Liver (tissue), 10 donors: Measurements from ENCODE around the gene BTN2A1. TPM values are rescaled to one million over a fixed set of nuclear protein-coding genes. Genes with fewer than 3 reads are reported as not detected.

Experiments
- DNase-seq: peaks from one replicate; pipeline ENCODE4 v3.0.0-alpha.2; 2017; ENCODE audit warnings: low spot score
- H3K27ac ChIP-seq, 2 donors: one replicate each; pipeline ENCODE4 v1.7.0; 2013; ENCODE audit warnings: inconsistent platforms in 2 of 2, low read length in 2 of 2, control low read depth in 1 of 2, low read depth in 1 of 2, mild to moderate bottlenecking in 1 of 2
- H3K27me3 ChIP-seq, 4 donors: one replicate each; pipeline versions ENCODE4 v1.6.1 to v1.7.0; 2013; ENCODE audit warnings: low read length in 3 of 4, inconsistent platforms in 1 of 4, mild to moderate bottlenecking in 1 of 4, moderate library complexity in 1 of 4; ENCODE audit not compliant: control insufficient read depth in 4 of 4, insufficient read depth in 4 of 4
- H3K36me3 ChIP-seq, 4 donors: one replicate each; pipeline versions ENCODE4 v1.6.1 to v1.7.0; 2013; ENCODE audit warnings: low read length in 3 of 4, mild to moderate bottlenecking in 3 of 4, low read depth in 1 of 4, moderate library complexity in 1 of 4; ENCODE audit not compliant: control insufficient read depth in 4 of 4, insufficient read depth in 3 of 4
- H3K4me1 ChIP-seq, 4 donors: one replicate each; pipeline versions ENCODE4 v1.6.1 to v1.7.0; 2013; ENCODE audit warnings: low read length in 3 of 4, mild to moderate bottlenecking in 3 of 4, moderate library complexity in 1 of 4; ENCODE audit not compliant: control insufficient read depth in 4 of 4, insufficient read depth in 4 of 4
- H3K4me3 ChIP-seq, 3 donors: one replicate each; pipeline versions ENCODE4 v1.6.1 to v1.7.0; 2013; ENCODE audit warnings: low read length in 3 of 3, control low read depth in 1 of 3, low read depth in 1 of 3, mild to moderate bottlenecking in 1 of 3
- H3K9ac ChIP-seq, 2 donors: one replicate each; pipeline ENCODE4 v1.7.0; 2013; ENCODE audit warnings: low read length in 2 of 2, mild to moderate bottlenecking in 2 of 2, moderate library complexity in 2 of 2, control low read depth in 1 of 2, low read depth in 1 of 2
- H3K9me3 ChIP-seq, 4 donors: one replicate each; pipeline versions ENCODE4 v1.6.1 to v1.7.0; 2013; ENCODE audit warnings: low read length in 3 of 4; ENCODE audit not compliant: control insufficient read depth in 4 of 4
- EGR1 ChIP-seq, 2 donors: IDR thresholded peaks; 2 replicates each; pipeline ENCODE4 v1.6.1; 2016 to 2018; ENCODE audit warnings: antibody characterized with exemption in 2 of 2, low read depth in 2 of 2
- FOXA2 ChIP-seq: IDR thresholded peaks from 2 replicates; pipeline ENCODE4 v1.6.1; 2016; ENCODE audit warnings: antibody characterized with exemption
- NR2F2 ChIP-seq: IDR thresholded peaks from 2 replicates; pipeline ENCODE4 v1.6.1; 2016; ENCODE audit warnings: antibody characterized with exemption
- RXRA ChIP-seq, 2 donors: IDR thresholded peaks; 2 replicates each; pipeline ENCODE4 v1.6.1; 2017 to 2018; ENCODE audit warnings: antibody characterized with exemption in 2 of 2, mild to moderate bottlenecking in 1 of 2
- SP1 ChIP-seq: IDR thresholded peaks from 2 replicates; pipeline ENCODE4 v1.6.1; 2018; ENCODE audit warnings: antibody characterized with exemption, mild to moderate bottlenecking
- YY1 ChIP-seq: IDR thresholded peaks from 2 replicates; pipeline ENCODE4 v1.6.1; 2016; ENCODE audit warnings: antibody characterized with exemption, mild to moderate bottlenecking
- WGBS: extraction: QIAGEN DNeasy Blood & Tissue Kit; methylation state at CpG from one replicate; pipeline ENCODE4 v1.1.7; 2013; 5-methylcytosine and 5-hydroxymethylcytosine counted together
- polyA plus RNA-seq, 2 donors: library from polyadenylated mRNA; stranded (reverse) in 1 of 2; unstranded in 1 of 2; fragments of 200-250 nt in 1 of 2; fragments of >200 nt in 1 of 2; fragmentation: Nextera tagmentation in 1 of 2; extraction: Ambion mirVana in 1 of 2; gene quantifications; one replicate each; pipeline versions ENCODE4 v1.2.1 to v1.2.3, GENCODE V29; 2013 to 2015
- small RNA-seq: library from RNA; depleted of rRNA; stranded (forward); fragments of <200 nt; gene quantifications from one replicate; pipeline ENCODE3, GENCODE V24; 2014
- total RNA-seq, 2 donors: library from RNA; depleted of rRNA; stranded (reverse); fragments of >200 nt; gene quantifications; one replicate each; pipeline ENCODE4 v1.2.3, GENCODE V29; 2014
- TF ChIP-seq, protein P1 (sequence below): fragments of 150-350 bp; IDR thresholded peaks from 2 replicates; pipeline ENCODE4 v1.5.1; 2017; ENCODE audit warnings: improper control_type of control experiment, low read depth, low read length; ENCODE audit not compliant: missing input control
- TF ChIP-seq, protein P2 (sequence below): IDR thresholded peaks from 2 replicates; pipeline ENCODE4 v1.6.1; 2016; ENCODE audit warnings: antibody characterized with exemption
- donor health status: healthy.
- donor health status: healthy.
- donor health status: healthy.
- donor health status: healthy.
- donor health status: healthy.

Gene BTN2A1
- total and polyA plus RNA-seq, 4 donors: 2.7 to 5.9 (median 5.2) TPM

DNA sequence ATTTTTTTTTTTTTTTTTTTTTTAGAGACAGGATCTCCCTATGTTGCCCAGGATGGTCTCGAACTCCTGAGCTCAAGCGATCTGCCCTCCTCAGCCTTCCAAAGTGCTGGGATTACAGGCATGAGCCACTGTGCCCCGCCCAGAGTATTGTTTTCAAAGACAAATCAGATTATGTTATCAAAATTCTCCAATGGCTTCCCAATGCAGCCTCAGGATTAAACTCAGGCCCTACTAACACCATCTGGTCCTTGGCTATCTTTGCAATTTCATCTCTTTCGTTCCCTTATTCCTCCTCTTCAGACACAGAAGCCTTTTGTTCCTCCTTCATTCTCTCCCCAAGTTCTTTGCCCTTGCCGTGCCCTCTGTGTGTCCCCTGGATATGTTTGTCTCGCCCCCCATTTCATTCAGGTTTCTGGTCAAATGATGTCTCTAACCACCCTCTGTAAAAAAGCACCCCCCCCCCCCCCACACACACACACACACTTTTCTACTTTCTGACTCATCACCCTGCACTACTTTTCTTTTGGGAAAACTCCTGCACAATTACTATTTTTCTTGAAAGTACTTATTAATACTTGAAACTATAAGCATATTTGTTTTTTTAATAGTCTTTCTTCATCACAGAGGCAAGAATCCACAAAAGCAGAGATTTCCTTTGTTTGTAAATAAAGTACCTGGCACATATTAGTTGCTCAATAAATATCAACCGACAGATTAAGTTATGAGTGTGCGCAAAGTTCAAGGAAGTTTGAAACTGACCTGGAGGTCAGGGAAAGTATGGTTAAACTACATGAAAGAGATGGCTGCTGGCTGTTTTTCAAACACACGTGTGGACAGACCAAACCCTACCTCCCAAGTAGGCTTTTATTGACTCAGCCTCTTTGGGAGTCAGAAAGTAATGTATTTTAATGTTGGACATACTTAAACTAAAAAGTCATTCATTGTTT lies 59.0 kb downstream of the BTN2A1 start:
- no peak overlapping the region for H3K9ac ChIP-seq
- DNase-seq: no peak
- no peak overlapping the region for H3K4me3 ChIP-seq
- H3K27me3 ChIP-seq: no peaks in the 10 kb centered on the region
- no peaks in the 10 kb centered on the region for H3K36me3 ChIP-seq
- H3K9me3 ChIP-seq: no peaks in the 10 kb centered on the region
- TF ChIP-seq SP1 (no peak), FOXA2 (no peak), RXRA (IDR thresholded peaks at IDR 0.05) (no peak), NR2F2 (no peak), EGR1 (IDR thresholded peaks at IDR 0.05; ENCODE audit: low read depth in 2 of 2) (no peak), YY1 (no peak)
- TF ChIP-seq, protein P1, sequence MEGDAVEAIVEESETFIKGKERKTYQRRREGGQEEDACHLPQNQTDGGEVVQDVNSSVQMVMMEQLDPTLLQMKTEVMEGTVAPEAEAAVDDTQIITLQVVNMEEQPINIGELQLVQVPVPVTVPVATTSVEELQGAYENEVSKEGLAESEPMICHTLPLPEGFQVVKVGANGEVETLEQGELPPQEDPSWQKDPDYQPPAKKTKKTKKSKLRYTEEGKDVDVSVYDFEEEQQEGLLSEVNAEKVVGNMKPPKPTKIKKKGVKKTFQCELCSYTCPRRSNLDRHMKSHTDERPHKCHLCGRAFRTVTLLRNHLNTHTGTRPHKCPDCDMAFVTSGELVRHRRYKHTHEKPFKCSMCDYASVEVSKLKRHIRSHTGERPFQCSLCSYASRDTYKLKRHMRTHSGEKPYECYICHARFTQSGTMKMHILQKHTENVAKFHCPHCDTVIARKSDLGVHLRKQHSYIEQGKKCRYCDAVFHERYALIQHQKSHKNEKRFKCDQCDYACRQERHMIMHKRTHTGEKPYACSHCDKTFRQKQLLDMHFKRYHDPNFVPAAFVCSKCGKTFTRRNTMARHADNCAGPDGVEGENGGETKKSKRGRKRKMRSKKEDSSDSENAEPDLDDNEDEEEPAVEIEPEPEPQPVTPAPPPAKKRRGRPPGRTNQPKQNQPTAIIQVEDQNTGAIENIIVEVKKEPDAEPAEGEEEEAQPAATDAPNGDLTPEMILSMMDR: no peak
- TF ChIP-seq, protein P2, sequence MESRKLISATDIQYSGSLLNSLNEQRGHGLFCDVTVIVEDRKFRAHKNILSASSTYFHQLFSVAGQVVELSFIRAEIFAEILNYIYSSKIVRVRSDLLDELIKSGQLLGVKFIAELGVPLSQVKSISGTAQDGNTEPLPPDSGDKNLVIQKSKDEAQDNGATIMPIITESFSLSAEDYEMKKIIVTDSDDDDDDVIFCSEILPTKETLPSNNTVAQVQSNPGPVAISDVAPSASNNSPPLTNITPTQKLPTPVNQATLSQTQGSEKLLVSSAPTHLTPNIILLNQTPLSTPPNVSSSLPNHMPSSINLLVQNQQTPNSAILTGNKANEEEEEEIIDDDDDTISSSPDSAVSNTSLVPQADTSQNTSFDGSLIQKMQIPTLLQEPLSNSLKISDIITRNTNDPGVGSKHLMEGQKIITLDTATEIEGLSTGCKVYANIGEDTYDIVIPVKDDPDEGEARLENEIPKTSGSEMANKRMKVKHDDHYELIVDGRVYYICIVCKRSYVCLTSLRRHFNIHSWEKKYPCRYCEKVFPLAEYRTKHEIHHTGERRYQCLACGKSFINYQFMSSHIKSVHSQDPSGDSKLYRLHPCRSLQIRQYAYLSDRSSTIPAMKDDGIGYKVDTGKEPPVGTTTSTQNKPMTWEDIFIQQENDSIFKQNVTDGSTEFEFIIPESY: no peak
- 71% methylated on average over 9 of the region's 9 CpGs for WGBS
- H3K4me1 ChIP-seq: peaks cover 0 to 6% (median 1%) of the 10 kb centered on the region in 4 donors
- no peak overlapping the region for H3K27ac ChIP-seq

Small RNA genes within 50 kb of the gene (small RNA-seq; reads per million reads assigned to genes)
- not detected for gene RNU6-502P

Other genes starting within 250 kb of the BTN2A1 start
- 10 to 100 TPM in 1 of 2 donors, 1 to 10 TPM in 1; 7.4 to 13.7 TPM for gene BTN3A2, start 92.8 kb upstream of the BTN2A1 start, total RNA-seq
- 1 to 10 TPM; 6.2 to 8.5 TPM for gene BTN3A2, start 92.8 kb upstream of the BTN2A1 start, polyA plus RNA-seq
- gene BTN2A2, start 74.8 kb upstream of the BTN2A1 start, total RNA-seq: 1 to 10 TPM; 1.2 to 3.2 TPM
- gene BTN2A2, start 74.8 kb upstream of the BTN2A1 start, polyA plus RNA-seq: 1 to 10 TPM; 1.7 to 2.4 TPM
- gene BTN3A1, start 55.7 kb upstream of the BTN2A1 start, total RNA-seq: 10 to 100 TPM in 1 of 2 donors, 1 to 10 TPM in 1; 6.1 to 17.1 TPM
- gene BTN3A1, start 55.7 kb upstream of the BTN2A1 start, polyA plus RNA-seq: 1 to 10 TPM; 2.3 to 6.4 TPM
- gene BTN3A3, start 17.5 kb upstream of the BTN2A1 start, total RNA-seq: 10 to 100 TPM in 1 of 2 donors, 1 to 10 TPM in 1; 3.2 to 11.6 TPM
- 1 to 10 TPM; 2.2 to 5.9 TPM for gene BTN3A3, start 17.5 kb upstream of the BTN2A1 start, polyA plus RNA-seq
- not detected for gene BTN1A1, start 42.3 kb downstream of the BTN2A1 start, total RNA-seq
- under 1 TPM in 1 of 2 donors, not detected in 1; 0.06 TPM for gene BTN1A1, start 42.3 kb downstream of the BTN2A1 start, polyA plus RNA-seq
- 10 to 100 TPM; 10.2 to 13.3 TPM for gene HMGN4, start 80.4 kb downstream of the BTN2A1 start, total RNA-seq
- 1 to 10 TPM; 8.2 to 9.9 TPM for gene HMGN4, start 80.4 kb downstream of the BTN2A1 start, polyA plus RNA-seq
- 10 to 100 TPM in 1 of 2 donors, 1 to 10 TPM in 1; 9.2 to 13.0 TPM for gene ABT1, start 139.0 kb downstream of the BTN2A1 start, total RNA-seq
- 10 to 100 TPM in 1 of 2 donors, 1 to 10 TPM in 1; 8.3 to 10.7 TPM for gene ABT1, start 139.0 kb downstream of the BTN2A1 start, polyA plus RNA-seq
- gene ZNF322, start 201.8 kb downstream of the BTN2A1 start, total RNA-seq: 1 to 10 TPM; 6.7 to 6.9 TPM
- gene ZNF322, start 201.8 kb downstream of the BTN2A1 start, polyA plus RNA-seq: 1 to 10 TPM; 3.3 to 9.0 TPM